ENCODE data around the gene DYRK4. TPM values are rescaled to one million over a fixed set of nuclear protein-coding genes. Genes with fewer than 3 reads are reported as not detected.

Gene DYRK4
- total RNA-seq, 2 donors from 2014 or later = 18.5 to 34.9 TPM

DNA sequence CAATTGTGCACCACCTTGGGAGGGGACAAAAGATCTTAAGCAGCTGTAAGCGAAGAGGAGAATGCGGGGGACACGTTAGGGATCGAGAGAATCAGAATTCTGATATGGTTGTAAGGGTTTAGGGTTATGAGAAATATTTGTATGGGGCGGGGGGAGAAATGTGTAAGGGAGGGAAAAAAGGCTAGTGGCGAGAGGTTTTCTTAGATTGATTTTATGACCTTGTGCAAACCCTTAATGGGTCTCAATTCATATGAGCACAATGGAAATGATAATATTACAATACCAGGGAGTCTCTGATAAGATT, 87.3 kb downstream of the DYRK4 start:
- ATAC-seq (no peak), DNase-seq (ENCODE audit: low spot score in 2 of 2) (no peak)
- H3K36me3 Mint-ChIP-seq = peaks cover 8 to 16% of the 10 kb centered on the region in 2 donors
- peak overlapping the region; percentile 78 to 99 for H3K27ac Mint-ChIP-seq
- H3K9me3 Mint-ChIP-seq = no peaks in the 10 kb centered on the region

GRCh38 chr12:4653257-4653656, 91.2 kb downstream of the DYRK4 start:
- DNase-seq (ENCODE audit: low spot score in 2 of 2) (no peak), ATAC-seq (no peak)
- Mint-ChIP-seq H3K27ac (no peak overlapping the region), H3K36me3 (peaks cover 8 to 16% of the 10 kb centered on the region in 2 donors), H3K9me3 (no peaks in the 10 kb centered on the region)

GRCh38 chr12:4653691-4654090, 91.7 kb downstream of the DYRK4 start:
- H3K27ac Mint-ChIP-seq = no peak overlapping the region

More at GRCh38 chr12:4653691-4654090, 91.7 kb downstream of the DYRK4 start:
- peaks cover 8 to 13% of the 10 kb centered on the region in 2 donors for H3K36me3 Mint-ChIP-seq
- ATAC-seq (no peak), DNase-seq (ENCODE audit: low spot score in 2 of 2) (no peak)
- H3K9me3 Mint-ChIP-seq = no peaks in the 10 kb centered on the region

Other genes with a start within 250 kb of the DYRK4 start
- 10 to 100 TPM in 1 of 2 donors, 1 to 10 TPM in 1; 3.8 to 17.0 TPM for gene TIGAR, start 241.0 kb upstream of the DYRK4 start, total RNA-seq
- not detected for gene FGF23, start 182.5 kb upstream of the DYRK4 start, total RNA-seq
- not detected for gene FGF6, start 116.4 kb upstream of the DYRK4 start, total RNA-seq
- gene RAD51AP1, start 23.3 kb upstream of the DYRK4 start, total RNA-seq = 100 to 1,000 TPM in 1 of 2 donors, 10 to 100 TPM in 1; 50.7 to 102 TPM
- 1 to 10 TPM in 1 of 2 donors, under 1 TPM in 1; 0.66 to 4.2 TPM for gene AKAP3, start 86.8 kb downstream of the DYRK4 start, total RNA-seq
- gene NDUFA9, start 86.9 kb downstream of the DYRK4 start, total RNA-seq = 100 to 1,000 TPM; 118 to 130 TPM
- 1 to 10 TPM in 1 of 2 donors, under 1 TPM in 1; 0.32 to 1.8 TPM for gene GALNT8, start 158.2 kb downstream of the DYRK4 start, total RNA-seq

Data from activated naive CD4-positive, alpha-beta T cell treated with anti-CD3 and anti-CD28 coated beads, Interleukin-2, amount 50 U/mL, for 72 hours (primary cell).